ENCODE data around the gene CDC40.
"Not testable (repeated sequence)": the region's sequence is repeated elsewhere in the genome, so short reads cannot be mapped to it uniquely, and the experiment has no call there.

The CDC40 gene

DNA sequence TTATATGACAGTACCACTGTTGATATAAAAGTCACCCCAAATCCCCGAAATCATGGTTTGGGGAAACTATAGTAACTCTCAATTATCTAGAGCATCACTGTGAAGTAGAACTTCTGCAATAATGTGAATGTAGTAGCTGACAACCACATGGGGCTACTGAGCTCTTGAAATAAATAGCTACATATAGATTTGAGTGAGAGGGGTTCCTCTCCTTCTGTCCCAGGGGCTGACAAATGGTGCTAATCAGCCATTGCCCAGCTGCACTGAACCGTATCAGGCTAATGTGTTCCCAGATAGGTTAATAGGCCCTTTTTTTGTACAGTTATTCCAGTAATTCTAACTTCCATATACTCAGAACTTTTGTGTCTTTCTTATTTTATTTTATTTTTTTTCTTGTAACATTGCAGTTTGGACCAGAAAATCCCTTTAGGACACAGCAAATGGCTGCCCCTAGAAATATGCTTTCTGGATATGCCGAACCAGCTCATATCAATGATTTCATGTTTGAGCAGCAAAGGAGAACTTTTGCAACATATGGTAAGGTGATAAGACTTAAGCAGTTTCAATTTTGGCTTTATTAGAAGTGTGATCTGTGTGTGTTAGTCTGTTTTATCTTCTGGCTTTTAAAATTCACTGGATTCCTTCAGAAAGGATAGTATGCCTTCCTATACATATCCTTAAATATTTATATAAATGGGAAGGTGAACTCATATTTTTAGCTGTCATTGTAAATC, 21.1 kb downstream of the CDC40 start:
- no peak for DNase-seq

DNA sequence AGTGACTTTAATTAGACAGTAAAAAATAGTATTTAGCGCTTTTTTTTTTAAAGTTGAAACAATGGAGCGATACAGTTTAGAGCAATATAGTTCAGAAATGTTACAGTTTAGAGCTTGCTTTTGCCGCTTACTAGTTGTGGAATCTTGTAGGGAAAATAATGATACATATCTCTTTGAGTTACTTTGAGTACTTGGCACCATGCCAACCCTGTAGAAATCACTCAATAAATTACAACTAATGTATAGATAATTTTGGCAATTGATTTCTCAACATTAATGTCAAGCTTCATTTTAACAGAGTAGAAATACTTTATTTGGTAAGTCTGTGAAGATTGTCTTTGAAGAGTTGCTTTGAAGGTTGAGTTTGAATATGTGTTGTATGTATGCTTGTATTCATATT, 27.4 kb downstream of the CDC40 start:
- no peak for DNase-seq

DNA sequence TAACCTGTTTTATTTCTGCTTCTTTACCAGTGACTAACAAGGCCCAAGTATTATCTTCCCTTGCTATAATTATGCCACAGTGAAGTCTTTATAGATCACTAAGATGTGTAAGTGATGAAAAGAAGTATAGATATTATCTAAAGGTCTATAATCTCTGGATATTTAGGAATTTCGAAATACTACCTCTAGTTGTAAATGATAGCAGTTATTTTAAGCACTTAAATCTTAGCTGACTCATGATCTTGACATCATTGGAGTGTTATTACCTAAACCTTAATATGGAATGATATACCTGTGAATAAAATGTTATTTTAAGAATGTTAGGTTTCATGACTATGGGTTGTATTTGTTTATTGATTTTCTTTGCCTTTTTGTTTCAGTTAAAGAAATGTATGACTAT, 31.5 kb downstream of the CDC40 start:
- DNase-seq, result no peak

DNA sequence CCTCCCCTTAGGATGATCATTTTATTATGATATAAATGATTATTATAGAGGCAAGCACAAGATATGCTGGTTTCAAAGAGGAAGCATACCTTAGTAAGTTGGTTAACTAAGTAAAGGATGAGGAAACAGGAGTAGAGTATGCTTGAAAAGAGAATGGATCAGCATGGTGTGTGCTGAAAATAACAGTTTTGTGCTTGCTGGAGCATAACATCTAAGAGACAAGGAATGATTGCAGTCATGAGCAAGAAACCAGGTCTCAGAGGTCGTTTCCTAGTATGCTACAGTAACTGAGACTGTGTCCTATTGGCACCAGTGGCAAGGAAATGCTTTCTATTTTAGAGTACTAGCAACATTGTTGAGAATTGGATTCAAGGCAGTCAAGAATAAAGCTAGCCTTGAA, 34.1 kb downstream of the CDC40 start:
- no peak for DNase-seq

DNA sequence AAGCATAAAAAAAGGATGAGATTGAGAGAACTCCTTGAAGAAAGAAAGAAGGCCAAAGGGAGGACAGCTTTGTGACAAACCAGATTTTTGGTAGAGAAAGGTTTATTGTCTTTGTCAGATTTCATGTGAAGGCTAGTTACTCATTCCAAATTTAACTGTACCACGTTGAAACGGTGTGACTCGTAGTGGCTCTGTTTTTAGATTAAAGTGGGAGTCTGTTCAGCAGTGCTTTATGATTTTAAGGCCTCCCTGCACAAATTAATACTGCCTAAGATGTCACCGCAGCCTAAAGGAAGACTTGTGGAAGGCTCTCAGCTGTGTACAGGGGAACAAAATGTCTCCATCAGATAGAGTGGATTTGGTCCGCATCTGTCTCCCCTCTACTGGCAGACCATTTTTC, 35.9 kb downstream of the CDC40 start:
- no peak for DNase-seq

DNA sequence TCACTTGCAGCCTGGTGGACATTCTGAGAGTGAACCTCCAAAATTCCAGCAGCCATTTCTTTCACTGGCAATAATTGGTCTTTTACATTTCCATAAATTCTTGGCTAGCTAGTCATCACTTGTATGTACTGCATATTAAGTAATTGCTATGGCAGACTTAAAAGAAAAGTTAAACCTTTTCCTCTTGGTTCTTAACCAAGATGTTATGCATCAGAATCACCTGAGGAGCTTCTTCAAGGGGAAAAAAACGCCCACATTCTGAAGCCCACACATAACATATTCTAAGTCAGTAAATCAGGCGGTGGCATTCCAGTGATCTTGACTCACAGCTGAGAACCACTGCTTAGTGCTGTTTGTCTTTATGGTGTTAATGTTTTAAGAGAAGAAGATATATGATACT, 37.0 kb downstream of the CDC40 start:
- DNase-seq, result no peak

DNA sequence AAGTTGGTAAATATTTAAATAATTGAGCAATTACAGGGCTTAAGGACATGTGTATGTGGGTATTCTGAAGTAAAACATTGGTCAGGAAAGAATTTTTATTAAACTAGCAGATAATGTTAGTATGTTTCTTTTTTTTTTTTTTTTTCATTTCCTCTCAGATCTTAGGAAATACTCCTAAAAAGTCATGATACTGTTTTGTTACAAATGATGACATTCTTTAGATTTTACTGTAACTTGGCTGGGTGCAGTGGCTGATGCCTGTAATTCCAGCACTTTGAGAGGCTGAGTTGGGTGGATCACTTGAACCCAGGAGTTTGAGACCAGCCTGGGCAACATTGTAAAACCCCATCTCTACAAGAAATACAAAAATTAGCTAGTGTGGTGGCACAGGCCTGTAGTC, 41.5 kb downstream of the CDC40 start:
- DNase-seq, result no peak

DNA sequence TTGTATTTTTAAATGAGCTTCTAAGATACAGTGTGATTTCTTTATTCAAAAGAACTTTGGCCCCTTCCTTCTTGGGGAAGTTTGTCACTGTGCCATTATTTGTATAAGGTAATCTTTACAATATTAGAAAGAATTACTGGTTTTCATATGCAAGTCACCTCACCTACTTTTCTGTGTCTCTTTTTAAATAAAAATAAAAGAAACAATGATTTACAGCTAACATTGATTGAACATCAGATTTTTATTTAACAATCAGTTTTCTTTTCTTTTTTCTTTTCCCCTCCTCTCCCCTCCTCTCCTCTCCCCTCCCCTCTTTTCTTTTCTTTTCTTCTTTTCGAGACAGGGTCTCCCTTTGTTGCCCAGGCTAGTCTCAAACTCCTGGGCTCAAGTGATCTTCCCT, 46.0 kb downstream of the CDC40 start:
- no peak for DNase-seq

DNA sequence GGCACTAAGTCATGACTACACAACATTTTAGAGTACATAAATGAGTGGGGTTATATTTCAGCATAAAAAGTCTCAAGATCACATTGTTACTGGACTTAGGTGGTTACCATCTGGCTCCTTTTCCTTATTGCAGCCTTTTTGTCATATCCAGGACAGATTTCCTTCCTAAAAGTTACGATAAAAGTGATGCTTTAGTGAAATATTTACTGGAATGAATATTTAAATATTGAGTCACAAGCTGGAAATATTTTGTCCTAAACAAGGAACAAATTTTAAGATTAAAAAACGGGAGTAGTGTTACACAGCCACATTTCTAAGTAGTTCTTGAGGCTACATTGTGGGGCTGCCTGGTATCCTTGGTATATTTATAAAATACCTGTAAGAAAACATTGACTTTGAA, 52.2 kb downstream of the CDC40 start:
- DNase-seq, result no peak

DNA sequence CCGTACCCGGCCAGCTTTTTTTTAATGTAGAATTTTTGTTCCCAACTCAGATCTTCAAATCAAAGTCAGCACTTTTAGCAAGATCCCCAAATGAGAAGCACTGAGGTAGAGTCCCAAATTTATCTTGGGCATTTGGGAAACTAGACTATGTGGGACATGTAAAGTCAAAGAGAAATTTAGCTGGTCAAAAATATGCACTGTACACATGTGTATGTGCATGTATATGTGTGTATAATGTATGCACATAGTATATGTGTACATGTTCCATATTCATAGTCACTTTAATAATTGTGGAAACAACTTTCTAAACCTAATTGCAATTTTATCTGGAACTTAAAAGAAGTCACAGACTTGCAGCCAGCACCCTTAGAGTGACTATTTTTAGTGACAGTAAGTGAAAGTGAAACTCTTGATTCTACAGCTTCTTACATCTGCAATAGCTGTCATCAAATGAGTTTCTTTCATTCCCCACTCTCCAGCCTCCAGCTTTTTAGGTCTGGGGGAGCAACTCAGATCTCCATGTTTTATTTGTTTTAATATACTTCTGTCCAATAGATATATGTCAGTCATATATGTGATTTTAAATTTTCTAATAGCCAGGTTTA, 53.6 kb downstream of the CDC40 start:
- no peak for DNase-seq

DNA sequence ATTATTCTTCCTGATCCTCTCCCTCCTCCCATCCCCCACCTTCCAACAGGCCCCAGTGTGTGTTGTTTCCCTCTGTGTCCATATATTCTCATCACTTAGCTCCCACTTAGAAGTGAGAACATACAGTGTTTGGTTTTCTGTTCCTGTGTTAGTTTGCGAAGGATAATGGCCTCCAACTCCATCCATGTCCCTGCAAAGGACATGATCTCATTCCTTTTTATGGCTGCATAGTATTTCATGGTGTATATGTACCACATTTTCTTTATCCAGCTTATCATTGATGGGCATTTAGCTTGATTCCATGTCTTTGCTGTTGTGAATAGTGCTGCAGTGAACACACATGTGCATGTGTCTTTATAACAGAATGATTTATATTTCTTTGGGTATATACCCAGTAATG, 55.8 kb downstream of the CDC40 start:
- DNase-seq, result not testable (repeated sequence)

DNA sequence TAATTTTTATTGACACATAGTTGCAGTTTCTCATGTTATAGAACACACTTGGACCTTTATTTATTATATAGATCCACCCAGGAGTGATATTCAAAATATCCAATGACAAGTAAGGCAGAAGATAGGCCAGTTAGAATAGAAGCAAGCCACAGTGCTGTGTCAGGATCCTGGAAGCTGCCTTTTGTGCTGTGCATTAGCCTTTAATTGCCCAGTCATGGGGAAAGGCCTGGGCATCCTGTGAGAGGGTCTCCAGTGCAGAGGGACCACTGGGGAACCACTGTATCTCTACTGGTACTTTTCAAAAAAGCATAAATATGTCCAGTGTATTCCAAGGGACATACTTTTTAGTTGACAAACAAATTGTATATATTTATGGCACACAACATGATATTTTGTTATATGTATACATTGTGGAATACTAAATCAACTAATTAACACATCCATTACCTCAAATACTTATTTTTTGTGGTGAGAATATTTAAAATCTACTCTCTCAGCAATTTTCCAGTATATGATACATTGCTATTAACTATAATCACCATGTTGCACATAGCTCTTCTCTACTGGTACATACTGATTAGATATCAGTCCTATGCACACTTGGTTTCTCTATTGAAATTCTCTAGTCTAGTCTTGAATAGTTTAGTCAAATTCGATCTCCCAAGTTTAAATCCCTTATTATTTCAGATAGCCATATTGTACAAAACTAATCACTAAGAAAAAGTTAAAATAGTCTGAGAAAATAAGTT, 59.5 kb downstream of the CDC40 start:
- no peak for DNase-seq

DNA sequence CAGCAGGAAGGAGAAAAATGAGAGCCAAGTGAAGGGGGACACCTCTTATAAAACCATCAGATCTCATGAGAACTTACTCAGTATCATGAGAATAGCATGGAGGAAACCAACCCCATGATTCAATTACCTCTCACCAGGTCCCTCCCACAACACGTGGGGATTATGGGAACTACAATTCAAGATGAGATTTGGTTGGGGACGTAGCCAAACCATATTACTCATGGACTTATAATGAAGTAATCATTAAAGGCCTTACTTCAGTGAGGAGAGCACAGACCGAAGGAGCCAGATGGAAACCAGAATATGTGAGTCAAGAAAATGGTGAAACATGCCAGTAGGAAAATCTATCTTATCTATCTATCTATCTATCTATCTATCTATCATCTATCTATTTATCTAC, 64.4 kb downstream of the CDC40 start:
- DNase-seq, result not testable (repeated sequence)

DNA sequence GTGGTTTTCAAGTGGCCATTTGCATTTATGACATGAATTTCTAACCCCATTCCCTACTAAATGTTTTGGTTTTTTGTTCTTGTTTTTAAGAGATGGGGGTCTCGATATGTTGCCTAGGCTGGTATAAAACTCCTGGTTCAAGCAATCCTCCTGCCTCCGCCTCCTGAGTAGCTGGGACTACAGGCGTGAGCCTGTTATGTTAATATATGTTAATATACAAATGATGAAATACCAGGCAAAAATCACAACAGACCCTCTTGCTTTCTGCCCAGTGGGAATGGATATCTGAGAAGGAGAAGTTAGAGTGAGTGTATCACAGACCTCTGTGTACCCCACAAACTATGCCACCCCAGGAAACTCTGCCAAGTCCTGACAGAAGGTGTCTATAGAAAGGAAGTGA, 66.2 kb downstream of the CDC40 start:
- DNase-seq, result no peak

DNA sequence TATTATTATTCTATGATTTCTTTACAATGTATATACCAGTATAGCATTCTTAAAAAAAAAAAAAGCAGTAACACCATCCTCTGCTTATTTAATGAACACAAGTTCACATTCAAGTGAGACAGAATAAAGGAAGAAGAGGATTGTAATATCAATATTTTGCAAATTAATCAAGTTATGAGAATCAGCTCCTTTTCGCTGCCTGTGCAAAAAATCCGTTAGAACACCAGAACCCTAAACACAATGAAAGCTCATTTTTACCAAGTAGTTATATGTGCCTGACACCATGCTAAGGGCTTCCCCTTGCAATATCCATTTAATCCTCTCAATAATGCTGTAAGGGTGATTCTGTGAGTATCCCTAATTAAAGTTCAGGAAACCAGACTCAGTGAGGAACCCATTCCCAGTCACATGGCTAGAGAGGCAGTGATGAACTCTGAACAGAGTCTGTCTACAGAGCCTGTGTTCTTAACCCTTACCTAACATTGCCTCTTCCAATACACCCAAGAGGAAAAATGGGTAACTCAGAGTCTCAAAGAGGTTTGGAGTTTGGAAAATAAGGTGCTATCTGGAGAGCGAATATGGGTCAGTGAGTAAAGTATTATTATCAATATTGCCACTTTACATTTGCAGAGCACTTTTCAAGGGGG, 66.8 kb downstream of the CDC40 start:
- no peak for DNase-seq

DNA sequence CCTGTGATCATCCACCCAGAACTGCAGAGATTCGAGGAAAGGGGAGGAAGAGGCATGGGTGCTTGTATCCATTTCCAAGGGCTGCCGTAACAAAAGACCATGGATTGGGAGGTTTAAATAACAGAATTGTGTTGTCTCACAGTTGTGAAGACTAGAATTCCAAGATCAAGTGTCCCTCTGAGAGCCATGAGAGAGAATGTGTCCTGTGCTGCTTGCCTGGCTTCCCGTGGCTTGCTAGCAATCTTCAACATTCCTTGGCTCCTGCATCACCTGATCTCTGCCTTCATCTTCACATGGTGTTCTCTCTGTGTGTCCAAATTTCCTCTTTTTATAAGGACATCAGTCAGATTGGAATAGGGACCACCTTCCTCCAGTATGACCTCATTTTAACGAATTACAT, 69.8 kb downstream of the CDC40 start:
- no peak for DNase-seq

DNA sequence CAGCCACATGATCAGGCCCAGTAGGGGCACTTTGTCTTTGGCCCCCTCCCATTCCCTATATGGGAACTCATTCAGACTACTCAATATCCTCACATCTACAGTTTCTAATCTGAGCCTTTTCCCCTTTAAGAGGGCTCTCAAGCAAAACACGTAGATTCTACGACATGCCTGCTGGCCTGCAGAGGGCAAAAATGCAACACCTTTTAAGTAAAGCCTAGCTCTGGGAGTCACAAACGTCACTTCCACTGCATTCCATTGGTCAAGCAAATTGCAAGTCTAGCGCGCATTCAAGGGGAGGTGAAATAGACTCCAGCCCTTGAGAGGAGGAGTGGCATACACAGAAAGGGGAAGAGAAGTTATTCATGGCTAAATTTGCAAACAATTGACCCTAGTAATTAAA, 70.6 kb downstream of the CDC40 start:
- DNase-seq, result no peak

DNA sequence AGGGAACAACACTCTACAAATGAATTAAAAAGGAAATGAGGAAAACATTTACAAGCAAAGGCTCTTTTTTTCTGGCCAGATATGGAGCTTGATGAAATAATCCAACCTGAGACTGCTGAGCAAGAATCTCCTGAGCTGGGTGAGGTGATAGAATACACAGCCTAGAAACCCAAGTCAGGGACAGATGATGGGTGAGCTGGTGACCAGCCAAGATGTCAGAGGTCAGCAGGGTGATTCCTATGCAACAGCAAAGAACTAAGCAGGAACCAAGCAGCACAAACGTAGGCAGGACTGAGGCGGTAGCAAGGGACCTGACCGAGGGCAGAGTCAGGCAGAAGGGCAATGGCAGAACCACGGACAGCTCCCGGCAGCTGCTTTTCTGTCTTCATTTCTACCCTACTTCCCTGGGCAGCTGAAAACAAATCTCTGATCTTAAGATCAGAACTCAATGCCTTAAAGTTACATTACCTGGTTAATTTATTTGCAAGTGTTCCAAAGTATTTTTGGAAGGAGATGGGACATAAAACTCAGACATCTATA, 75.1 kb downstream of the CDC40 start:
- no peak for DNase-seq

DNA sequence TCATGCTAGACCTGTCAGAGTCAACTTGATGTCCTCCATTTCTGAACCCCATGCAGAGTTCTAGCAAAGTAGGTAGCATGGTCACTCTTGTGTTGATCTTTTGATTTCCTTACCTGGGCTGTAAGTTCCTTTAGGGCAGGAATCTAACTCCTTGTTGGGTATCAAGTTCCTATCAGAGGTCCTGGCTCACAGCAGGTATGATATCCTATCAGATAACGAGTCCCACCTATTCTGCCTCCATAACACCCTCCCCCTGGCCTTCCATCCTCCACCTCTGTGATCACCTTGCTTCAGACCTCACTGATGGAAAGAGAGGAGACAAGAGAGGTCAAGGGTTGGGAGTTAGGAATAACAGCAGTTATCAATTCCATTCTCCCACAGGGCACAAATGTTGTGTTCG, 76.1 kb downstream of the CDC40 start:
- DNase-seq, result no peak

DNA sequence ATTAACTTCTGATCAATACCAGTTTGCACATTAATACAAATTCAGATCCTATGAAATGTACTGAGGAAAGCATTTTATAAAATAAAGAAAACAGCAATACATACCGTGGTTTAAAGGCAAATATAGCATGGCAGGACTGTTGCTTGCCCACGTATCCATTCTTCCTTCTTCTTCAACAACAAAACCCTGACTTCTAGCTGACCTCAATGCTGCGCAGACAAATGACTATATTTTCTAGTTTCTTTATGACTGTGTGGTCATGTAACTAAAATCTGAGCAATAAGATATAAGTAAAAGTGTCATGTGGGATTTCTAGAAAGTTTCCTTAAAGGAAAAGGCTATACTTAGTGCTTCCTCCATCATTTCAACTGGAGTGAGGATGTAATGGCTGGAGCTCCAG, 85.0 kb downstream of the CDC40 start:
- DNase-seq, result no peak

DNA sequence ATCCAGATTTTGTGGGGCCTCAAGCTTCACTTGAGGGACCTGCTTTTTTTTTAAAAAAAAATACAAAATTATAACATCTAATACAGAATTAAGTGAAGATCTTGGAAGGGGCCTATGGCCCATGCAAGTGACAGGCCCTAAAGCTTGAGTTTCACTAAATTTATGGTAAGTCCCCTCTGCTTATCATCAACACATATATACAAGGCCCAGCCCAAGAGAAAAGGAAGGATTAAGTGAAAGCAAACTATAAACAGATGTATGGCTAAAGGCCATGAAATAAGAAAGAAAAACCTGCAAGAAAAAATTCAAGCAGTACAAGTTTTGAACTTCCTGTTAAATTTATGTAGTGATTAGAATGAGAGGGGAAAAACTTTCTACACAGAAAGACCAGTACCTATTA, 86.8 kb downstream of the CDC40 start:
- no peak for DNase-seq

DNA sequence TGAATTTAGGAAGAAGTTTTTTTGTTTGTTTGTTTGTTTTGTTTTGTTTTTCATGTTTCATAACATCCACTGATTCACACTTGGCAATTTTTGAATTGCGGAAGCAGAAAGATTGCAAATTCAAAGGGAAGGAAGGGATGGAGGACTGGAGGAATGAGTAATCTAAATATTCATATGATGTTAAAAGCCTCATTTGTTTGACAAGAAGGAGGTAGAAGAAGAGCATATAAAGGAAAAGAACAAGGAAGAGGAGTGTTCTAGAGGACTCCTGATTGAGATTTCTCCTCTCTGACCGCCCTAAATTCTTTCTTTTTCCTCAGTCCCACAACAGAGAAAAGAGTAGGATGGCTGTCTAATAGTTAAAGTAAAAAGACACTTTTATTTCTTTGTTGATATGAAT, 89.4 kb downstream of the CDC40 start:
- DNase-seq, result no peak

DNA sequence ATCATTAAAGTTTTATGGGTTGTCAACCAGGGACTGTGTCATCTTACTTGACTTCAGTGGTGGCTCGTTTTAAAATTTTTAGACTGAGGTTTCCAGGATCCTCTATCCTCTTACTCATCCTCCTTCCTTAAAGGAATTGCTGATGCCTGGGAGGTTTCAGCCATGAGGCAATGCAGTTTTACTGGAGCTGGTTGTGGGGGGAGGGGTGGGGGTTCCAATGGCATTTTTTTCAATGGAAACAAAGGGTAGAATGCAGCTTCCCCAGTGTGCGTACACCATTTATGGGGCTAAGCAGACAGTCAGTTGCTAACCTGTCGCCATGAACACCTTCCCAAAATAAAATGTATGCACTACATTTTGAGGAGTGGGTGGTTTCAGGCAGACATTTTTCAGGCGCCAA, 89.9 kb downstream of the CDC40 start:
- DNase-seq, result no peak

DNA sequence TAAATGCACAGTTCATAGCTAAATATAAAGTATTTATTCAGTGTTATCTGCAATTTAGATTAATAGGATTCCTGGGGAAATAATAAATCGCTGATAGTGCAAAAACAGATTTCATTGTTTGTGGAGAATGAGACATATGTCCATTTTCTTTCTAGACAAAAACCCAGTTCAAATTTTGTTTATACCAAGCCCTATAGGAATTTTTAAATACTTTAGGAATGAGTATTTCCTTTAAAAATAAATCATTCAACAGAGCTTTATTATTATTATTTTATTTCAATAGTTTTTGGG, 91.5 kb downstream of the CDC40 start:
- DNase-seq, result no peak

All from cerebellar nuclear complex (tissue), 1 donor.